ENCODE data around the gene RABGAP1.
A peak's percentile ranks its signal among the peaks of the same experiment; 100 is the strongest.

RABGAP1 gene

DNA sequence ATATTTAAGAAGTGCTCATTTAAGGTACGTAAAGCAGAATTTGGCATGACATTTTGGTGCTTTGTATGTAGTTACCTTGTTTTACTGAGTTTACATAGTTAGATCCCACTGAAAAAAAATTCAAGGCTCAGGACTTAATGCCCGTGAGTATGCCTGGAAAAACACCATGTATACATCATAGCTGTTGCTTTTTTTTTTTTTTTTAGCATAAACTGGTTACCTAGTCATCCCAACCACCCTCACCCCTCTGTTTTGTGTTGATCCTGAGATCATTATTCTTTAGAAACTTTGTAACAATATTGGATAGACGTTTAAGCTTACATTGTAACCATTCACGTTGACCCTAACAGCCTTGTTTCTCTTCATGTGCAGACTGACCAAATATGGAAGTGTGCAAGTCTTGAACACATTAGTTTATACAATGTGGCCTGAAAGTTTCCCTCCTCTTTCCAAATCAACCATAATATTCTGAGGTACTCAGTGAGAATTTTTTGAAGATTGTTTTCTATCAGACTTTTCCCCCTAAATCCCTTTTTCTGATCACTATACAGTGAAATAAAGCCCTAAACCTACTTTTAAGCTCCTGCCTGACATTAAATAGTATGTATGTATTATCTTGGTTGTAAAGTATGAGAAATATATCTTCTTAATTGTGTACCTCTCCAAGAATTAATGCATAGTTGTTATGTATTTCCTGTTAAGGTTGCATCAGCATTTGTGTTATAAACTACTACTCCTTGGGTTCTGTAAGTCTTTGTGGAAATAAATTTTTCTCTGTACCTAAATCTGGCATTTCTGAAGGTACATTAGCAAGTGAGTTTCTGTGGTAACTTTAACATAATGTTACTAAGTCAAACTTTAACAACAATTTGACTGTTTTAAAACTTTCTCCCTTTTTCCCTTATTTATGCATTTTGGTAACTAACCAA lies 4.4 kb downstream of the RABGAP1 start:
- no peak for DNase-seq

DNA sequence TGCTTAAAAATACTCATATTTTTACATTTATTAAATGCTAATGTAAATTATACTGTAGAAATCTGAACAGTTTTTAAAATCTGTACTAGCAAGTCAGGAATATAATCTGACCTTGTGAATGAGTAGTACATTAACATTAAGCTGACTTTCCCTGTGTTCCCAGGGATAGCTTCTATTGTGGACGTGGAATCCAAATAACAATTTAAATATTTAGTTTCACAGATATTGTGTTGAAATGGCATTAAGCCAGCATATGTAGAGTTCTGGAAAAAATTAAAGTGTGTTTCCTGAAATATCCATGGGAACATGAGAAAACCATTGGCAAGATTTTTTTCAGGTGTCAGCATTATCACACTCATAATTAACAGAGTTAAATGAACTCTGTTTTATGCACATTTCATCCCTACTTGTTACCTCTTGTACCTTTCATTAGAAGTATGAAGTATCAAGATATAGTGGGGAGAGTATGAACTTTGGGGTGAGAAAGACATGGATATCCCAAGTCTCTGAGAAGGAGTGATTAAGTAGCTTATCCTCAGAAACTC lies 5.7 kb downstream of the RABGAP1 start:
- DNase-seq = no peak

DNA sequence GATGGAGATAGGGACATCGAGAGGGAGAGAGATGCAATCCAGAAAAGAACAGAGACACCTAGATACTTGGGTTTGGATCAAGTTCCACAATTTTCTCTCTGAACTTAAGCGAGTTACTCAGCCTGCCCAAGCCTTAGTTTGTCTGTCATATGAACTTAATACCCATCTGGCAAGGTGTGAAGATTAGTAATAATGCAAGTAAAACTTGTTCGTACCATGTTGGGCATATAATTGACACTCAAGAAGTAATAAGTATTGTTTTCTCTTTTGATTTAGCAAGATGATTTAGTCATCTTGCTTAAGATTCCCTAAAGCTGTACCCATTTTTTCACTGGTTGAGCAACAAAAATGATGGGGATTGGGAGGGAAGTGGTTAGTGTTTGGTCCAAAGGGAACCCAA lies 7.5 kb downstream of the RABGAP1 start:
- DNase-seq = no peak

DNA sequence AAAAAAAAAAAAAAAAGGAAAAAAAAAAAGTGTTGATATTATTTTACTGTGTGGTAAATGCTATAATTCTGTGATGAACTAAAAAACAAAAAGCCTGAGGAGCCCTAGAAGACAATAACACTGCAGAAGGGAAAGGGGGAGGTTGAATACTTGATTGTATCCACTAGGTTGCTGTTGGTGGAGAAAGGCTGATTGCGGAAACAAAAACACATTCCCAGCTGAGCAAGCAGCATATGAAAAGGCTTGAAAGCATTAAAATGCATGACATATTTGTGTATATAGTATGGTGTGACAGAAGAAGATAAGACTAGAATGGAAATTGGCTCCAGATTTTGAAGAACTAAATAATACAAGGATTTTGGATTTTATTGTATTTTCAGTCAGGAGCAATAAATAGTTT lies 8.9 kb downstream of the RABGAP1 start:
- no peak for DNase-seq

DNA sequence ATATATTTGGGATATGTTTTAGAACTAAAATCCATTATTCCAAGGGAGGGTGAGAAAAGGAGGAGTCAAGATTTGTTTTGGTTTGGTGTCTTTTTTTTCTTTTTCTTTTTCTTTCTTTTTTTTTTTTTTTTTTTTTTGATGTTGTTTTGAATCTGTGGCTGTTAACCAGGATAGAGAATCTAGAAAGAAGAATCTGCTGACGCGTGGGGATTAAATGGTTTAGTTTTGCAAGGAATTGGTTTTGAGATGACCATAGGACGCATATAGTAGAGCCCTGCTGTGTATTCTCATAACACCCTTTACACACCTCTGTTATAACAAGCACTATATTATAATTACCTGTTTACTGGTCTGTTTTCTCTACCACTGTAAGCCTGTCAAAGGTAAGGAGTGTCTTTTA lies 9.4 kb downstream of the RABGAP1 start:
- DNase-seq = no peak

DNA sequence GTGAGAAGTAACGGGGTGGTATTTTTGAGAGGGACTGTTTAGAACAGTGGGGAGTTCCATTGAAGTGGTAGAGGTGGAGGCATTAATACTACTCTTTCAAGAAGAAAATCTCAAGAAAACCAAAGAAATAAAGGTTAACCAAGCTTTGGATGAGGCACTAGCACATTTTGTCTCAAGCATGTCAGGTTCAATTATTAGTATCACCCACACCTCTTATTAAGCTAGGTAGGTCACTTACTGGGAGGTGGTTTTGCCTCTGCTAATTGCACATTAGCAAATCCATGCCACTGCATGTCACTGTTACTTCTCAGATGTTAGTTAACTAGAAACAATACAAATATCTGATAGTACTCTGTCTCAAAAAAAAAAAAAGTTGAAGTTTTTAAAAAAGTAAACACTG lies 10.2 kb downstream of the RABGAP1 start:
- DNase-seq = no peak

DNA sequence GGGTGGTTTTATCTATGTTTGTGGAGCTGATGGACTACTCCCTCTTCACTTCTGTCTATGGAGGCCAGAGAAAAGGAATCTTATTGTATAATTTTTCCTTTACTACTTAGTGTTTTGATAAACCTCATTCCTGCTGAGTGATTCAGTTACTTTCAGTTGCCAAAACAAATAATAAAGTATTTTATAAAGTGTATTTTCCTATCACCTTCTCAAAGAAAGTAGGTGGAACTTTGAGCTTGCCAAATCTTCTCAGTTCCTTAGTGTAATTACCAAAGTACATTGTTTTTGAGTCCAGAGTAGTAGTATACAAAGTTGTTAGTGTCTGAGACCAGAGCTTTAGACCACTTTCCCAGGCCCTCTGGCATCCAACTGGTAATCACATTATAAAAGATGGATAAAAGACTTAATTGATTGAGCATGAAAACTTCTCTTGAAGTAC lies 13.5 kb downstream of the RABGAP1 start:
- no peak for DNase-seq

DNA sequence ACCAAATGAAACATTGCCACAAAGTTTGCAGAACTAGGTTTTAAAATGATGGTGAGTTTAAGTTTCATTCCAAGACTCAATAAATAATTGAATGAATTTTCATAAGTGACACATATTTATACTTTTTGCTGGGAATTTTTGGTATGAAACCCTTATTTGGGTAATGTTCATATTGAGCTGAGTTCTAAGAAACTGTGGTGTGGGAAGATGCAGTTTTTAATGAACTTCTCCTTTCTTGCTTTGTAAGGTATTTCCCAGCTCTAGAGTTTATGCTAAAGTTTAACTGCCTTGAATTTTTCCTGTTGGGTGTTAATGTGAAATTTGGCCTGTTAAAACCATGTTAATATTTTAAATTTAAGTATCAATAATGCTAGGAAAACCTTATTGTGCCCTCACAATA lies 15.1 kb downstream of the RABGAP1 start:
- no peak for DNase-seq

DNA sequence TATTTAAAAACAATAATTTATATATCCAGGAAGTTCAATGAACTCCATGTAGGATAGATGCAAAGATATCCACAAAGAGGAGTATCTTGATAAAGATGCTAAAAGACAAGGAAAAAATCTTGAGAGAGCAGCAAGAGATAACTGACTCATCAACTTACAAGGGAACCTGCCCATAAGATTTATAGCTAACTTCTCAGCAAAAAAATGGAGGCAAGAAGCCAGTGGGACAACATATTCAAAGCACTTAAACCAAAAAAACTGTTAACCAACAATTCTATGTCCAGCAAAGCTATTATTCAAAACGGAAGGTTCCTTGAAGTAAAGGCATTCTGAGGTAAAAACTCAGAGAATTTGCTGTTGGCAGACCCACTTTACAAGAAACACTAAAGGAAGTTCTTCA lies 20.3 kb downstream of the RABGAP1 start:
- no peak for DNase-seq

DNA sequence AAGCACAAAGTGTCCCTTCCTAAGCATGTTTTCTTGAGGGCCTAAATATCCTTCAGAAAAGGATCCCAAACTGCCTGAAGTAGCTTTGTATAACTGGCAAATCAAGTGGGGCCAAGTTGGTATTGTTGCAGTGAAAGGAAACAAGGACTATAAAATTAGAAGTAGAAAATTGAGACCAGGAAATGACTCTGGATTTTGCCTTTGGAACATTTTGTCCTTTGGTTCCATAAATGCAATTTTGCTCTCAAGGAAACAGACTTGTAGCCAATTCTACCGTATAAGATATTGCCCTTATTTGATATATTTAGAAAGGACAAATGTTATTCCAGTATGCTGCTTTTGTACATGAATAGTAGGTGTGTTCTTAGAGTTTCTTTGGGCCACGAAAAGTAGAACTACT lies 34.4 kb downstream of the RABGAP1 start:
- no peak for DNase-seq

DNA sequence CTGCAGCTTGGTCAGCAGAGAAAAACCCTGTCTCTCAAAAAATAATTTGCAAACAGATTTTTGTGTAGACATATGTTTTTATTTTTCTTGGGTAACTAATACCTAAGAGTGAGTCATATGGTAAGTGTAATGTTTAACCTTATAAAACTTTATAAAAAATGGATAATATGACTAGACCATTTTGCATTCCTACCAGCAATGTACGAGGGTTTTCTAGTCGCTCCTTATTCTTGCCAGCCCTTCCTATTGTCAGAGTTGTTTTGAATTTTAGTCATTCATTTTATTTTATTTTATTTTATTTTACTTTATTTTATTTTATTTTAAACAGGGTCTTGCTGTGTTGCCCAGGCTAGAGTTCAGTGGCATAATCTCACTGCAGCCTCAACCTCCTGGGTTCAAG lies 37.8 kb downstream of the RABGAP1 start:
- DNase-seq = peak; percentile 1

DNA sequence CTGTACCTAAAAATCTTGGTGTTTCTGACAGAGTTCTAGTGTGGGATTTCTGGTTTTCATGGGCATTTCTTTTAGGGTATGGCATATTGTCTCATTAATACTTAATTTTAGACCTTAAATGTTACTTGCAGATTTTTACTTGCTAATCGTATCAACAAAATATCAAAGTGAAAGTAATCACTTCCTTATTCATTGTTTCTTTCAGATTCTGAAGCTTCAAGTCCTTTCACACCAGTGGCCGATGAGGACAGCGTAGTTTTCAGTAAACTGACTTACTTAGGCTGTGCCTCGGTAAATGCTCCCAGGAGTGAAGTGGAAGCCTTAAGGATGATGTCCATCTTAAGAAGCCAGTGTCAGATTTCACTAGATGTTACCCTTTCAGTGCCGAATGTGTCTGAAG lies 45.2 kb downstream of the RABGAP1 start:
- DNase-seq = no peak

DNA sequence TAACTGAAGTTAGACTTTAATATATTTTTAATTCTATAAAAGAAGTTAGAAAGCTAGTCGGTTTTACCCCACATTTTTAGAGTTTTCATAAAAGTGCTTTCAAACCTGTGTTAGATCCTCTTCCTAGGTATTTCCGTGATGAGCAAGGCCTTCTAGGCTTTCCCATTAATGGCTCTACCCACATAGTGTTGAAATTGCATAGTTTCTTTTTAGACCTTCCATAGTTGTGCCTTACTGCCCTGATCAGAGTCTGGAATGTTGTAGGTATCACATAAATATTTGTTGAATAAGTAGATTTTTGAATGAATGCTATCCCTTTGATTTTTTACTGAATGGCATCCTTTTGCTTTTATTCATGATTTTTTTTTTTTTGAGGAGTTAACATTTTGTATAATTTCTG lies 47.3 kb downstream of the RABGAP1 start:
- no peak for DNase-seq

DNA sequence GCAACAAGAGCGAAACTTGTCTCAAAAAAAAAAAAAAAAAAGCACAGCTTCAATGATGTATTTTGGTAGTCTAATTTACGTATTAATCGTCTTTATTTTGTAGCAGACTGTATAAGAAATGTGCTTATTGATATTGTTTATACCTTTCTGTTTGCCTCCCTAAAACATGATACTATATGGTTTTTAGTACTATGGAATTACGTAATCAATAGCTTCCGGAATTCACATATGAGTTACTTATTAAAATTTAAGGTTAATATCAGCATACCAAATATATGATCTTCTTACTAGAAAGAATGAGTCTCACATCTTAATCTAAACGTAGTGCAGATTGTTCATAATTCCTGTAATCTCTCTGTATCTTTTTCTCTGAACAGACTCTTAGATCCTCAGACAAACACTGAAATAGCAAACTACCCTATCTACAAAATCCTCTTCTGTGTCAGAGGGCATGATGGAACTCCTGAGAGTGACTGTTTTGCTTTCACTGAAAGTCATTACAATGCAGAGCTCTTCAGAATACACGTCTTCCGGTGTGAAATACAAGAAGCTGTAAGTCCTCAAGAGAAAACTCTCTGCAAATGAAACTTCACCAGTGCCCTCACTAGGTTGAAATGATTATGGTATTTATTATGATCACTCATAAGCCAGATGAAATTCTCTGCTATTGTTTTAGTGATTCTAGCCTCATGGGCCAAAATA lies 48.3 kb downstream of the RABGAP1 start:
- no peak for DNase-seq

DNA sequence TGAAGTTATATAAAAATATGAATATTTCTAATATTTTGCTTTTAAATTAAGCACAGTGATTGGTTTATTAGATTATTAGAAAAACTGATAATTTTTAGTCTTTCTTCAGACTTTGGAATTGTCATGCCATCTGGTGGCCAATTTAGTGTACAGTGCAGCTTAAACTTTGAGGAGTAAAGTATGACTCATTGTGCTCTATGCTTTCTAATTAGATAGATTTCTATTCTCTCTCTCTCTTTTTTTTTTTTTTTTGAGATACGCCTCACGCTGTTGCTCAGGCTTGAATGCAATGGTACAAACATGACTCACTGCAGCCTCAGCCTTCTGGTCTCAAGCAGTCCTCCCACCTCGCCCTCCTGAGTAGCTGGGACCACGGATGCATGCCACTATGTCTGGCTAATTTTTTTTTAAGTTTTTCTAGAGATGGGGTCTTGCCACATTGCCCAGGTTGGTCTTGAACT lies 50.6 kb downstream of the RABGAP1 start:
- DNase-seq = peak; percentile 26

DNA sequence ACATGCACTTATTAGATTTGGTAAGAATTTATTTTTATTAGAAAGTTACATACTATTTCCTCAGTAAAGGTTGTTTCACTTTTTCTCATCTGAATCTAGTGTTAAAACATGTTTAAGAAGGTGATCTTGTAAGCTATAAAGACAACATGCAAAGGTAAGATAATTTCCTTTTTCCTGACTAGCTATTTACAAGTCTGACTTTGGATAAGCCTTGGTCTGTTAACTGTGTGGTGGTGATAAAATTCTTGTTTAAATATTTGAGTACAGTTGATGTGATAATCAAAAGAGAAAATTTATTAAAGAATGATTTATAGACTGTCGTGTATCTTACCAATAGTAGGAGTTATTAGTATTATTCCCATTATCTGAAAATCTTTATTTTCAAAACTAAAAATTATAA lies 55.8 kb downstream of the RABGAP1 start:
- DNase-seq = no peak

DNA sequence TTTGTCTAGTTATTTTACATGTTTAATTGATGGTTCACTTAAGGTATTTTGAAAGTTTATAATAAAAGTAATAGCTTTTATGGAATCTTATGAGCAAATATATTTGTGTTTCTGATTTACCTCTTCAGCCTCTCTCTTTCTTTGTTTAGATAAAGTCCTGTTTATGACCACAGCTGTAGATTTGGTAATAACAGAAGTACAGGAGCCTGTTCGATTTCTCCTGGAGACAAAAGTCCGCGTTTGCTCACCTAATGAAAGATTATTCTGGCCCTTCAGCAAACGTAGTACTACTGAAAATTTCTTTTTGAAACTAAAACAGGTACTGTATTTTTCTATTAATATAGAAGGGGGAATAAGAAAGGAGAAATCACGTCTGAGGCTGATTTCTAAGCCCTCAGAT lies 57.6 kb downstream of the RABGAP1 start:
- no peak for DNase-seq

DNA sequence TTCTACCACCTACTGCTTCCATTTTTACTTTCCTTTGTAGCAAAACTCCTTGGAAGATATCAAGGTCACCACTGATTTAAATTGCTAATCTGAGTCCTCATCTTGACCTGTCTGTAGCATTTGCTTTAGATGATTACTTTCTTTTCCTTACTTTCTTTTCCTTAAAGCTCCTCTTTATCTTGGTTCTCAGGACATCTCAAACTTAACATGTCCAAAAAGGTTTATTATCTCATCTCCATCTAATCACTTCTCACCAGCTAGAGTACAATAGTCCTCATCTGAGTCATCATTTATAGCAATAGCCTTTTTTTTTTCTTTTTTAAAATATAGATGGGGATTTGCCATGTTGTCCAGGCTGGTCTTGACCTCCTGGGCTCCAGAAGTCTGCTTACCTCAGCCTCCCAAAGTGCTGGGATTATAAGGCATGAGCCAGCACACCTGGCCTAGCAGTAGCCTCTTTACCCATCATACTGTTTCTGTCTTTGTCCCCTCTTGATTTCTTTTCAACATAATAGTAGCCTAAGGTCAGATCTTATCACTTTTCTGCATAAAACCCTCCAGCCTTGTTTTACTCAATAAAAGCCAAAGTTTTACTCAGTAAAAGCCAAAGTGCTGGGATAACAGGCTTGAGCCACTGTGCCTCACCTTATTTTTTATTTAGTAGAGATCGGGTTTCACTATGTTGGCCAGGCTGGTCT lies 59.7 kb downstream of the RABGAP1 start:
- DNase-seq = no peak

DNA sequence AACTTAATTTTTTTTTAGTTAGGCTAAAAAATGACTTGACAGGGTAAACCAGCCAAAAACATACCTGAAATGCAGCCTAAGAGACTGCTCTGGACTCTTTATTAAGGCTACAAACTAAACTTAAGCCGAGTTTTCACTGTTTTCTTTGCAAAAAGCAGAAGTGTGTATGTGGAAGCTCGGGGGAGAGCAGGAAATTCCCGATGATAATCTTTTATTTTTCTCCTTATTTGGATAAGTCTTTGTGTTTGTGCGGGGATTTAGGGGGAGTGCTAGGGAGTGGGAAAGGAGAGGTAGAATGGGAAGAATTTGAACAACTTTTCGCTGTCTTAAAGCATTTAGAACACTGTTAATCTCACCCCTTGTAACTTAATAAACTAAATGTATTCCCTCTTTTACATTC lies 61.9 kb downstream of the RABGAP1 start:
- DNase-seq = no peak

DNA sequence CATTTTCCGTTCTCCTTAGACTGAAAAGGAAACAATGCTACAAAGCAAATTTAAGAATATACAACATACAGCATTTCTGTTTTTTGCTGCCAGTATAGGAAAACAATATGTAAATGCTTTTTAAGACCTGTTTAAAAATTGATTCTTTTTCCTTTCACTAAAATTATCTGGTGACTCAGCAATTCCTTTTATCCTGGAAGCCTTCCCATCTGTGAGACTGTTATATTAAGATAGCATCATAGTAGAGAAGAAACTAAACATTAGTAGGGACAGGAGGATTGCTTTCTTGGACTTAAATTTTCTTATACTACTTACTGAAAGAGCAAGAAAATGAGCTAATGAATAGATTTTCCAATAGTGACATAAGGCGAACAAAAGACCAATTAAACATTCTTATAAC lies 62.6 kb downstream of the RABGAP1 start:
- no peak for DNase-seq

DNA sequence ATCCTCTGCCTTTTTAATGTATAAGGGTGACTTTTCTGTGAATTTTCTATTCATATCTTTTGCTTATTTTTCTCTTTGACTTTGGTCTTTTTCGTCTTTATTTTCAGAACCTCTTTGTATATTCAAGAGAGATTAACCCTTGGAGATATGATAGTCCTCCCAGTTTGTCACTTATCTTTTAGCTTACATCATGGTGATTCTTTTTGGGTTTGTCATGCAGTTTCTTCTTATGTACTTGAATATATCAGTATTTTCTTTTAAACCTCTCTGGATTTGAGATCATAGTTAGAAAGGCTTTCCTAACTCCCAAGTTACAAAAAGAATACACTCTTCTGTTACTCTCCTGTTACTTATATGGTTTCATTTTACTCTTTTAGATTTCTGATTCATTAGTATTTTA lies 65.1 kb downstream of the RABGAP1 start:
- DNase-seq = no peak

DNA sequence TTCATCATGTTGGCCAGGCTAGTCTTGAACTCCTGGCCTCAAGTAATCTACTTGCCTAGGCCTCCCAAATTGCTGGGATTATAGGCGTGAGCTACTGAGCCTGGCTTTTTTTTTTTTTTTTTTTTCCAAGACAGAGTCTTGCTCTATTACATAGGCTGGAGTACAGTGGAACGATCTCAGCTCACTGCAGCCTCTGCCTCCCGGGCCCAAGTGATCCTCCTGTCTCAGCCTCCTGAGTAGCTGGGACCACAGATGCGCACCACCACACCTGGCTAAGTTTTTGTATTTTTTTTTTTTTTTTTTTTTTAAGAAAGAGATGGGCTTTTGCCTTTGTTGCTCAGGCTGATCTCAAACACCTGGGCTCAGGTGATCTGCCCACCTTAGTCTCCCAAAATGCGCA lies 66.4 kb downstream of the RABGAP1 start:
- DNase-seq = no peak

DNA sequence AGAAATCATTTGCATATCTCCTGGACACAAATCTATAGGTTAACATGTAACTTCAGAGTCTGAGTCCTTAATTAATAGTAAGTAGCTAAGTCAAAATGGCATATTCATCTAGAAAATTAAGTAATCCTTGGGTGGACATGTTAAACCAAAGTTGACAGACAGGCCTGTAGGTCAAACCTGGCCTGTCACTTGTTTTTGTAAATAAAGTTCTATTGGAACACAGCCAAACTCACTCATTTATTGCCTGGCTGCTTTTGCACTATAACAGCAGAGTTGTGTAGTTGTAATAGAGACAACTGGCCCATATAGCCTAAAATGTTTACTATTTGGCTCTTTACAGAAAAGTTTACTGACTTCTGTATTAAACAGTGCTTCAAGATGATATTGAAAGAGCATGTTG lies 68.1 kb downstream of the RABGAP1 start:
- DNase-seq = no peak
